HTERT RPE-1 (cell line): ENCODE measurements around the gene SETD3.

ENCODE experiments used
- in situ Hi-C: fragments of 300-500 bp; cut with MboI; formaldehyde crosslinking; loops from 4 replicates; pipeline ENCODE4 v1.14.3; 2020; ENCODE audit warnings: low sequenced_read_pairs

The SETD3 gene

DNA sequence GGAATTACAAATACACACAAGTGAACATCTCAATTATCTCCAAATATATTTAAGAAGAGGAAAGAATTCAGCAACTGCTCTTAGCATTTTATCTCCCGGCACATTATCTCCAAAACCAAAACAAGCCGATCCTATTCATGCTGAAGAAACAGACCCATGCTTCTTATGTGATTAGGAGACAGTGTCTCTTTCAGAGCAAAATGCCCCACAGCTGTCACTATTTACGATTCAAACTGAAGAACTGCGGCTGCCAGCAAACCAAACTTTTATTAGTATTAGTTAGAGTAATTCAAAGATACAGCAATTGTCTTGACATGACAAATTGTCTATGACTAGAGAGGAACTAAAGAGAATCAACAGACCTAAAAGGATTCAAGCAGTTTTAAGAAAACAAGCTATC lies 79.4 kb downstream of the SETD3 start:
- in situ Hi-C loops: no loop called here

DNA sequence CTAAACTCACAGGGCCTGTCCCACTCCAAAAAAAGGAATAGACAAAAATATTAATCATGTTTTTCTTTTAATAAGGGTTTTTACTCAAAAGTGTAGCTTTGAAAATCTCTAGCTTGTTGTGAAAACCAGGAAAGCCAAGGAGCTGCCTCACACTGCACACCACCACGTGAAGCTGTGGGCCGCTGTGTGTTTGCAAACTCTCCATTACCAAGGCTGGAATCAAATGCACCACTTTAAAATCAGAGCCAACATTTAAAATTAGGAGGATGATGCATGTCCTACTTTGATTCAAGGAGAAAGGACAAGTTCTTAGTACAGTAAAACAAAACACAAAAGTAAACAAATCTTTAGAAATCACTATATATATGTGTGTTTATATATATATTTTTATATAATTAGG lies 83.0 kb downstream of the SETD3 start:
- in situ Hi-C loops: no loop called here

- in situ Hi-C loops: no loop called here
Observed at GRCh38 chr14:99395909-99396530, 84.6 kb downstream of the SETD3 start.

- in situ Hi-C loops: no loop called here
Observed at GRCh38 chr14:99394602-99395156, 86.0 kb downstream of the SETD3 start.

GRCh38 chr14:99393059-99393655 lies 87.5 kb downstream of the SETD3 start:
- in situ Hi-C loops: no loop called here

DNA sequence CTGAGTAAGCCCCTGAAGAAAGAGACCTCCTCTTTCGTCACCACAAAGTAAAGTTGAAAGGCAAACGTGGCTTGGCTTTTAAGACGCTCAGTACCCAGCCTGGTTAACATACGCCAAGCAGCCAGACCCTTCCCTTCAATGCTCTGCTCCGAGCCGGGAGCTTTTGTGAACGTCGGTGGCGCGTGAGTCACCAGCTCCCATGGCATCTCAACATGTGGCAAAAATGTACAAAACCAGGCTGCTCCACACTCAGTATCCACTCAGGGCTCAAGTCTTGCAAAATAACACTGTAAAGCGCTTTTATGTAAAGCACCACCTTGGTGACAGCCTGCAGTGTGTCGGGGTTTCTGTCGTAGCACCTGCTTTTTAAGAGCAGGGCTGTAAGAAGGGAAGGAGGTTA lies 89.0 kb downstream of the SETD3 start:
- in situ Hi-C loops: no loop called here

DNA sequence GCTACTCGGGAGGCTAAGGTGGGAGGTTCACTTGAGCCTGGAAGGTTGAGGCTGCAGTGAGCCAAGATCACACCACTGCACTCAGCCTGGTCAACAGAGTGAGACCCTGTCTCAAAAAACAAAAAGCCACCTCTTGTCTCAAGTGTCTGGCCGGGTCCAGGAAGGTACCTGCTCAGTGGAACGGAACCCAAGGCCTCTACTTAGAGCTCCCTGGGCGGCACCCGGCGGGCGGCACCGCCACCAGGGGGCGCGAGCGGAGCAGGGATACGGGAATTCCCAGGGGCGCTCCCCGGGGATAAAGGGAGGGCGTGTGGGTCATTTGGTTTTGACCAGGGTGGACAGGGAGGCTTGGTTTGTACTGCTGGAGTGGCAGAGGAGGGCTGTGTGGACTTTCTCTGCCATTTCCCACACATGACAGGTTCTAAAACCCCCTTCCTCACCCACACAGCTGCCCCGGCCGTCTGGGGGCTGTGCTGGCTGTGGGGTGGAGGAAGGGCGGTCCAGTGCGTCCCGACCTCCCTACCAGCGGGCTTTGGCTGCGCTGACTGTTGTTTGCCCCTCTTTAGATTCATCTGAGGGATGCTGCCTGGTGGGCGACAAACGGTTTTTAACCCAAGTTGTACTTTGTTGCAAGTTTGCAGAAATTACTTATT lies 91.4 kb downstream of the SETD3 start:
- in situ Hi-C loops: no loop called here

- in situ Hi-C loops: no loop called here
Observed at GRCh38 chr14:99388286-99388685, 92.4 kb downstream of the SETD3 start.

DNA sequence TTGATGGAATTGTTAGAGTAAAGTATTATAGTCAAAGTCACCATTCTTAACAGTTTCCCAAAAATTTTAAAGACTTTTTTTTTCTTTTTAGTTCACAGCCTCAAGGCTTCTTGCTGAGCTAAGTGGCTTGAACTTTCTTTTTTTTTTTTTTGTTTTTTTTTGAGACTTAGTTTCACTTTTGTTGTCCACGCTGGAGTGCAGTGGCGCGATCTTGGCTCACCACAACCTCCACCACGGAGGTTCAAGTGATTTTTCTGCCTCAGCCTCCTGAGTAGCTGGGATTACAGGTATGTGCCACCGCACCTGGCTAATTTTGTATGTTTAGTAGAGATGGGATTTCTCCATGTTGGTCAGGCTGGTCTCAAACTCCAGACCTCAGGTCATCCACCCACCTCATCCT lies 92.8 kb downstream of the SETD3 start:
- in situ Hi-C loops: no loop called here

DNA sequence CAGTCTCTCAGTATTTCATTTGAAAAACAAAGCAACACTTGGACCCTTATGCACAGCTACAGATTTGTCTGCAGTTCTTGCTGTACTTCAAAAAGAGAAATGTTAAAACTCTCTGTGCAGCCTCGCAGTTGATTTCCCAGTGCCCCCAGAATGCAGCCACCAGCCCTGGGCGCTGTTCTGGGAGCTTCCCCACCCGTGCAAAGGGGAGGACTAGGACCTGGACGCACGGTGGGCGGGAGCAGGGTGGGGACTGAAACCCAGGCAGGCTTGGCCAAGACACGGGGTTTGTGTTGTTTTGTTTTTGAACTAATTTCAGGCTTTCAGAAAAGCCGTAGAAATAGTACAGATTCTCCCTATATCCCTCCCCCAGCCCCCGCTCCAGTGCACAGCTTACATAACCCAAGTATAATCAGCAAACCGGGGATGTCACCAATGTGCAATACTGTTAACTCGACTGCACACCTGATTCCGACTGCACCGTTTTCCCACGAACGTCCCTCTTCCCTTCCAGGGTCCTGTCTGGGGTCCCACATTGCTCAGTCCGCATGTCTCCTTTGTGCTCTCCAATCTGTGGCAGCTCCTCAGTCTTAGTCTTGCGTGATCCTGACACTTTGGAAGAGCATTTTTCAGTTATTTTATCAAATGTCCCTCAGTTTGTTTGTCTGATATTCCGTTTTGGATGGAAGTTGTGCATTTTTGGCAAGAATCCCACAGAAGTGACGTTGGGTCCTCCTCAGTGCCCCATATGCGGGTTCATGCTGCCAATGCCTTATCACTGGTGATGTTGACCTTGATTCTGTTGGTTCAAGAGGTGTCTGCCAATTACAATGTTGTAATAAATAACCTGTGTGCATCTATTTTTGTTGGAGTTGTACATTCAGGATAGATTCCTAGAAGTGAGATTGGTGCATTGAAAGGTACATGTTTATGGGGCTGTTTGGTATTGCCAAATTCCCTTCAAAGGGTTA lies 95.9 kb downstream of the SETD3 start:
- in situ Hi-C loops: no loop called here

- in situ Hi-C loops: no loop called here
Observed at GRCh38 chr14:99383472-99384449, 96.9 kb downstream of the SETD3 start.

GRCh38 chr14:99382781-99383471 lies 97.7 kb downstream of the SETD3 start:
- in situ Hi-C loops: no loop called here

DNA sequence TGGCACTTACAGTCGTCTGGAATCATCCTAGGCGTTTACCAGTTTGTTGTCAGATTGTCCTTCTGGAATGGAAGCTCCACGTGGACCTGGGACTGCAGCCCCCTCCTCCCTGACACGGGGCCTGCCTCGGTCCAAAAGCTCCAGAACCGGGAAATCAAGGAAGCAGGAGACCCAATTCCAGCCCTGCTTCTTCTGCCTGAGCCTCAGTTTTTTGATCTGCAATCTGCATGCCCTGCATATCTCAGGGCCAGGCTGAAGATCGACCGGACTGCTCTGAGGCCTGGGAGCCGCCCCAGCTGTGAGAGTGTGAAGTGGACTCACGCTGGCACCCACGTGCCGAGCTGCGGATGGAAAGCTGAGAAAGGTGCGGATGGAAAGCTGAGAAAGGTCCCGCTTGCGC lies 98.6 kb downstream of the SETD3 start:
- in situ Hi-C loops: no loop called here

GRCh38 chr14:99381688-99382060 lies 99.0 kb downstream of the SETD3 start:
- in situ Hi-C loops: no loop called here

- in situ Hi-C loops: no loop called here
Observed at GRCh38 chr14:99380991-99381687, 99.5 kb downstream of the SETD3 start.

GRCh38 chr14:99380402-99380801 lies 100.3 kb downstream of the SETD3 start:
- in situ Hi-C loops: no loop called here

DNA sequence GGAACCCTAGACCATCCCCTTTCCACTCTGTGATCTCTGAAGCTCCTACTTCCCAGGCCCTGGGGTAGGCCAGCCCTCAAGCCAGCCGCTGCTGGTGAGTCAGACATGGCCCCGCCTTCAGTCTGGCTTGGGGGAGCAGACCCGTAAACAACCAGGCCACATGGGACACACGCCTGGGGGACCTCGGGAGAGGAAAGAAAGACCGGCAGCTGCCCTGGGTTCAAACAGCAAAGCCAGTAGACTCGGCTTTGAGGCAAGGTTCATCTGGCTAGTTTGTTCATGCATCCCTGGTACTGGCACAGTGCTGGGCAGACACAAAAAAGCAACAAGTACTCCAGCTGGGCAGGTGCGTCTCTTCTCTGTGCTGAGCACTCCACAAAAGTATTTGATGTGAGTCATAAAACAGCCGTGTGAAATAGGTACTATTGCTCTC lies 101.9 kb downstream of the SETD3 start:
- in situ Hi-C loops: no loop called here

GRCh38 chr14:99377951-99378350 lies 102.7 kb downstream of the SETD3 start:
- in situ Hi-C loops: no loop called here

- in situ Hi-C loops: no loop called here
Observed at GRCh38 chr14:99374964-99375363, 105.7 kb downstream of the SETD3 start.
